ENCODE measurements around the gene TTC17.

TTC17 gene

DNA sequence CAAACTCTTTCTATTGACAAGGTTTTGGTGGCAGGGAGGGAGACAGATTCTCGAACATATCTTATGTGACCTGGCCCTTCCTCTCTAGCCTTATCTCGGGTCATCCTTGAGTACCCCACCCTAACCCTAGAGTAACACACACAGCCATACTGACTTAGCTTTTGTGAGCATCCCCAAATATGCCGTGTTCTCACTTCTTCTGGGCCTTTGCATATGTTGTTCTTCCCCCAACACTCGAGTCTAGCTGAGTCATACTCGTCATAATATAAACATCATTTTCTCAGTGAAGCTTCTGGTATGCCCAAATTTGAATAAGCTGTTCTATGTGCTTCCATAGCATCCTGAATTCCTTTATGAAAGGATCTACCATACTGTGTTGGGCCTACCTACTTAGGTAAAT, 8.0 kb downstream of the TTC17 start:
- no peak for TF ChIP-seq SIN3A (IDR thresholded peaks at IDR 0.05; ENCODE audit: borderline replicate concordance, insufficient read depth, low read length)
- no peak for TF ChIP-seq POLR2AphosphoS5 (IDR thresholded peaks at IDR 0.05; ENCODE audit: low read depth, low read length)
- TF ChIP-seq, protein P1, sequence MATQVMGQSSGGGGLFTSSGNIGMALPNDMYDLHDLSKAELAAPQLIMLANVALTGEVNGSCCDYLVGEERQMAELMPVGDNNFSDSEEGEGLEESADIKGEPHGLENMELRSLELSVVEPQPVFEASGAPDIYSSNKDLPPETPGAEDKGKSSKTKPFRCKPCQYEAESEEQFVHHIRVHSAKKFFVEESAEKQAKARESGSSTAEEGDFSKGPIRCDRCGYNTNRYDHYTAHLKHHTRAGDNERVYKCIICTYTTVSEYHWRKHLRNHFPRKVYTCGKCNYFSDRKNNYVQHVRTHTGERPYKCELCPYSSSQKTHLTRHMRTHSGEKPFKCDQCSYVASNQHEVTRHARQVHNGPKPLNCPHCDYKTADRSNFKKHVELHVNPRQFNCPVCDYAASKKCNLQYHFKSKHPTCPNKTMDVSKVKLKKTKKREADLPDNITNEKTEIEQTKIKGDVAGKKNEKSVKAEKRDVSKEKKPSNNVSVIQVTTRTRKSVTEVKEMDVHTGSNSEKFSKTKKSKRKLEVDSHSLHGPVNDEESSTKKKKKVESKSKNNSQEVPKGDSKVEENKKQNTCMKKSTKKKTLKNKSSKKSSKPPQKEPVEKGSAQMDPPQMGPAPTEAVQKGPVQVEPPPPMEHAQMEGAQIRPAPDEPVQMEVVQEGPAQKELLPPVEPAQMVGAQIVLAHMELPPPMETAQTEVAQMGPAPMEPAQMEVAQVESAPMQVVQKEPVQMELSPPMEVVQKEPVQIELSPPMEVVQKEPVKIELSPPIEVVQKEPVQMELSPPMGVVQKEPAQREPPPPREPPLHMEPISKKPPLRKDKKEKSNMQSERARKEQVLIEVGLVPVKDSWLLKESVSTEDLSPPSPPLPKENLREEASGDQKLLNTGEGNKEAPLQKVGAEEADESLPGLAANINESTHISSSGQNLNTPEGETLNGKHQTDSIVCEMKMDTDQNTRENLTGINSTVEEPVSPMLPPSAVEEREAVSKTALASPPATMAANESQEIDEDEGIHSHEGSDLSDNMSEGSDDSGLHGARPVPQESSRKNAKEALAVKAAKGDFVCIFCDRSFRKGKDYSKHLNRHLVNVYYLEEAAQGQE (IDR thresholded peaks at IDR 0.05; ENCODE audit: insufficient read depth in 1 of 2, low read depth in 2 of 2, low read length in 2 of 2), result no peak
- TF ChIP-seq FOXP2 (optimal IDR thresholded peaks at IDR 0.05; ENCODE audit: borderline replicate concordance, extremely low read depth, extremely low read length, insufficient read depth), result no peak
- no peak for TF ChIP-seq TAF1 (IDR thresholded peaks at IDR 0.05; ENCODE audit: borderline replicate concordance, insufficient read depth, low read length)

- TF ChIP-seq, protein P1 (IDR thresholded peaks at IDR 0.05; ENCODE audit: insufficient read depth in 1 of 2, low read depth in 2 of 2, low read length in 2 of 2), result no peak
- no peak for TF ChIP-seq TAF1 (IDR thresholded peaks at IDR 0.05; ENCODE audit: borderline replicate concordance, insufficient read depth, low read length)
- TF ChIP-seq SIN3A (IDR thresholded peaks at IDR 0.05; ENCODE audit: borderline replicate concordance, insufficient read depth, low read length), result no peak
- no peak for TF ChIP-seq POLR2AphosphoS5 (IDR thresholded peaks at IDR 0.05; ENCODE audit: low read depth, low read length)
- TF ChIP-seq FOXP2 (optimal IDR thresholded peaks at IDR 0.05; ENCODE audit: borderline replicate concordance, extremely low read depth, extremely low read length, insufficient read depth), result no peak
Measured at GRCh38 chr11:43367382-43368178, 8.9 kb downstream of the TTC17 start.

DNA sequence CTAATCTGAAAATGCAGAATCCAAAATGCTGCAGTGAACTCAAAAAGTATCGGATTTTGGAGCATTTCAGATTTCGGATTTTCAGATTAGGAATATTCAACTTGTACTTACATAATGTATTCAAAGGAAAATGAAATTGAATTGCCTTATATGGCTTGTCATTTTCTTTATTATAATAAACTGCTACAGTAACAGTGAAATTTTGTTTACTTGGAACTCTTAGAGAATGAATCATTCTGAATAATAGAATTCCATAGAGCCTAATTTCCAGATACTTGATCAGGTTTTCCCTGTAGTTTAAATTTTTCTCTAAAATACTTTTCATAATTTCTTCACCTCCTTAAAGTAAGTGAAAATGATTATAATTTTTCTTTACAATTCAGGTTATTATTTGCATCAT, 17.3 kb downstream of the TTC17 start:
- TF ChIP-seq FOXP2 (optimal IDR thresholded peaks at IDR 0.05; ENCODE audit: borderline replicate concordance, extremely low read depth, extremely low read length, insufficient read depth) (no peak), POLR2AphosphoS5 (IDR thresholded peaks at IDR 0.05; ENCODE audit: low read depth, low read length) (no peak), TAF1 (IDR thresholded peaks at IDR 0.05; ENCODE audit: borderline replicate concordance, insufficient read depth, low read length) (no peak), SIN3A (IDR thresholded peaks at IDR 0.05; ENCODE audit: borderline replicate concordance, insufficient read depth, low read length) (no peak)
- TF ChIP-seq, protein P1 (IDR thresholded peaks at IDR 0.05; ENCODE audit: insufficient read depth in 1 of 2, low read depth in 2 of 2, low read length in 2 of 2), result no peak

DNA sequence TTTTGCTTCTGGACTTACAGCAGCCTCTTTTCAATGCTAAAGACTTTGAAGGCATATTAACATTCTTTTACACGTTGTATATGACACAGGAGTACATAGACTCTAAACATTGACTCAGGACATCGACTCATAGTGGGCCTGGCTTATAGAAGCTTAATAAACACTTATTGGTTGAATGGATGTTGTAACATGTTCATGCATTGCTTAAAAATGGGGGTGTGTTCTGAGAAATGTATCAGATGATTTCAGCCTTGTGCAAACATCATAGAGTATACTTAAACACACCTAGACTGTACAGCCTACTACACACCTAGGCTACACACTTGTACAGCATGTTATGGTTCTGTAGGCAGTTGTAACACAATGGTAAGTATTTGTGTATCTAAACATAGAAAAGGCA, 17.9 kb downstream of the TTC17 start:
- TF ChIP-seq FOXP2 (optimal IDR thresholded peaks at IDR 0.05; ENCODE audit: borderline replicate concordance, extremely low read depth, extremely low read length, insufficient read depth) (no peak), SIN3A (IDR thresholded peaks at IDR 0.05; ENCODE audit: borderline replicate concordance, insufficient read depth, low read length) (no peak), POLR2AphosphoS5 (IDR thresholded peaks at IDR 0.05; ENCODE audit: low read depth, low read length) (no peak), TAF1 (IDR thresholded peaks at IDR 0.05; ENCODE audit: borderline replicate concordance, insufficient read depth, low read length) (no peak)
- TF ChIP-seq, protein P1 (IDR thresholded peaks at IDR 0.05; ENCODE audit: insufficient read depth in 1 of 2, low read depth in 2 of 2, low read length in 2 of 2), result no peak

All from PFSK-1 (cell line).